GM12878 (cell line): ENCODE measurements around the gene NUAK1. TPM values are rescaled to one million over a fixed set of nuclear protein-coding genes. Genes with fewer than 3 reads are reported as not detected.

ENCODE experiments used
- CBX5 ChIP-seq: sonication (generic); IDR thresholded peaks from 2 replicates; pipeline ENCODE4 v1.6.1; 2016; ENCODE audit warnings: low read depth, moderate library complexity, mild to moderate bottlenecking, inconsistent platforms
- CREB1 ChIP-seq: IDR thresholded peaks from 2 replicates; pipeline ENCODE4 v1.6.1; 2012; ENCODE audit warnings: low read depth, mild to moderate bottlenecking, inconsistent platforms
- GABPA ChIP-seq: IDR thresholded peaks from 2 replicates; pipeline ENCODE4 v1.6.1; 2014; ENCODE audit warnings: antibody characterized with exemption, low read depth, mild to moderate bottlenecking, inconsistent platforms
- IKZF2 ChIP-seq, 2 experiments: fragments of 450-650 bp; IDR thresholded peaks; 2 replicates each; pipeline ENCODE4 v1.6.1; 2017; ENCODE audit warnings: mild to moderate bottlenecking in 2 of 2, moderate library complexity in 2 of 2
- KDM1A ChIP-seq: fragments of 200-600 bp; sonication (generic); IDR thresholded peaks from 2 replicates; pipeline ENCODE4 v1.6.1; 2016; ENCODE audit warnings: borderline replicate concordance
- MTA3 ChIP-seq: IDR thresholded peaks from 2 replicates; pipeline ENCODE4 v1.6.1; 2012; ENCODE audit warnings: low read length, inconsistent platforms, borderline replicate concordance
- RAD21 ChIP-seq: IDR thresholded peaks from 2 replicates; pipeline ENCODE4 v1.6.1; 2011; ENCODE audit warnings: mild to moderate bottlenecking, low read depth, low read length, moderate library complexity; ENCODE audit not compliant: insufficient read depth
- RAD51 ChIP-seq: fragments of 450-650 bp; IDR thresholded peaks from 2 replicates; pipeline ENCODE4 v1.6.1; 2016; ENCODE audit warnings: moderate library complexity, mild to moderate bottlenecking, inconsistent platforms
- RB1 ChIP-seq: fragments of 450-650 bp; formaldehyde crosslinking; IDR thresholded peaks from 2 replicates; pipeline ENCODE4 v1.6.1; 2017; ENCODE audit warnings: mild to moderate bottlenecking, borderline replicate concordance
- RELA ChIP-seq: fragments of 450-650 bp; IDR thresholded peaks from 2 replicates; pipeline ENCODE4 v1.8.0; 2014; ENCODE audit warnings: borderline replicate concordance; ENCODE audit not compliant: partially characterized antibody
- SMAD5 ChIP-seq: IDR thresholded peaks from 2 replicates; pipeline ENCODE4 v1.6.1; 2016; ENCODE audit warnings: antibody characterized with exemption, low read depth
- SREBF2 ChIP-seq: IDR thresholded peaks from 2 replicates; pipeline ENCODE4 v1.6.1; 2012; ENCODE audit warnings: mild to moderate bottlenecking, low read length
- SUZ12 ChIP-seq: fragments of 200-600 bp; sonication (generic); IDR thresholded peaks from one replicate; pipeline ENCODE4 v1.6.1; 2018; ENCODE audit warnings: antibody characterized with exemption, mild to moderate bottlenecking; ENCODE audit not compliant: unreplicated experiment
- TAF1 ChIP-seq: IDR thresholded peaks from 2 replicates; pipeline ENCODE4 v1.6.1; 2011; ENCODE audit warnings: mild to moderate bottlenecking, low read depth, low read length, borderline replicate concordance
- ZBTB40 ChIP-seq: fragments of 450-650 bp; IDR thresholded peaks from 2 replicates; pipeline ENCODE4 v1.6.1; 2016; ENCODE audit warnings: mild to moderate bottlenecking, moderate library complexity, borderline replicate concordance
- ZNF384 ChIP-seq: IDR thresholded peaks from 2 replicates; pipeline ENCODE4 v1.6.1; 2012; ENCODE audit warnings: low read depth, mild to moderate bottlenecking, low read length, improper control_type of control experiment, borderline replicate concordance
- ZNF622 ChIP-seq: fragments of 450-650 bp; IDR thresholded peaks from 2 replicates; pipeline ENCODE4 v1.6.1; 2017; ENCODE audit warnings: mild to moderate bottlenecking, inconsistent platforms
- polyA plus RNA-seq, 11 experiments: library from polyadenylated mRNA; depleted of rRNA in 4 of 11; unstranded in 6 of 11; stranded (reverse) in 5 of 11; fragments of >200 nt; fragmentation: Nextera tagmentation in 4 of 11; fragmentation: Illumina TruSeq in 1 of 11; extraction: Ambion mirVana in 4 of 11; extraction: Trizol in 1 of 11; gene quantifications; 1 replicate in 1 of 11; 2 replicates in 10 of 11; pipeline versions ENCODE4 v1.2.1 to v1.2.3, GENCODE V29; 2011 to 2016; ENCODE audit warnings: inconsistent platforms in 2 of 11, missing spikeins in 2 of 11, low read depth in 1 of 11
- total RNA-seq, 4 experiments: library from RNA; depleted of rRNA in 3 of 4; stranded (reverse); fragments of >200 nt in 3 of 4; fragmentation: Illumina TruSeq in 1 of 4; extraction: Trizol in 1 of 4; gene quantifications; 2 replicates each; pipeline versions ENCODE4 v1.2.1 to v1.2.3, GENCODE V29; 2013 to 2021
- TF ChIP-seq, protein P1 (sequence below): fragments of 450-650 bp; IDR thresholded peaks from 2 replicates; pipeline ENCODE4 v1.6.1; 2017; ENCODE audit warnings: antibody characterized with exemption, mild to moderate bottlenecking, moderate library complexity
- TF ChIP-seq, protein P2 (sequence below): IDR thresholded peaks from 2 replicates; pipeline ENCODE4 v1.6.1; 2012; ENCODE audit warnings: improper control_type of control experiment, low read depth, low read length; ENCODE audit not compliant: insufficient replicate concordance

NUAK1 gene
- total and polyA plus RNA-seq, 10 of the 15 experiments (the other 5 are each of a cell fraction or from before 2014, with no cell fraction given): 0.03 to 0.42 (median 0.08) TPM; not detected in 2

GRCh38 chr12:106085213-106085612, 53.5 kb downstream of the NUAK1 start (continued):
- TF ChIP-seq RAD21 (no peak), ZBTB40 (no peak), RELA (no peak), MTA3 (no peak), GABPA (0 out of 2 replicates have a peak, but pooled peaks have one; percentile 21), RB1 (no peak), KDM1A (no peak), RAD51 (no peak), TAF1 (no peak), SREBF2 (no peak), ZNF622 (no peak), IKZF2 (IDR thresholded peaks at IDR 0.05) (0 out of 4 replicates have a peak, but pooled peaks have one; percentile 13 to 26), SMAD5 (no peak), ZNF384 (no peak), CBX5 (no peak), CREB1 (no peak), SUZ12 (no peak)
- TF ChIP-seq, protein P1, sequence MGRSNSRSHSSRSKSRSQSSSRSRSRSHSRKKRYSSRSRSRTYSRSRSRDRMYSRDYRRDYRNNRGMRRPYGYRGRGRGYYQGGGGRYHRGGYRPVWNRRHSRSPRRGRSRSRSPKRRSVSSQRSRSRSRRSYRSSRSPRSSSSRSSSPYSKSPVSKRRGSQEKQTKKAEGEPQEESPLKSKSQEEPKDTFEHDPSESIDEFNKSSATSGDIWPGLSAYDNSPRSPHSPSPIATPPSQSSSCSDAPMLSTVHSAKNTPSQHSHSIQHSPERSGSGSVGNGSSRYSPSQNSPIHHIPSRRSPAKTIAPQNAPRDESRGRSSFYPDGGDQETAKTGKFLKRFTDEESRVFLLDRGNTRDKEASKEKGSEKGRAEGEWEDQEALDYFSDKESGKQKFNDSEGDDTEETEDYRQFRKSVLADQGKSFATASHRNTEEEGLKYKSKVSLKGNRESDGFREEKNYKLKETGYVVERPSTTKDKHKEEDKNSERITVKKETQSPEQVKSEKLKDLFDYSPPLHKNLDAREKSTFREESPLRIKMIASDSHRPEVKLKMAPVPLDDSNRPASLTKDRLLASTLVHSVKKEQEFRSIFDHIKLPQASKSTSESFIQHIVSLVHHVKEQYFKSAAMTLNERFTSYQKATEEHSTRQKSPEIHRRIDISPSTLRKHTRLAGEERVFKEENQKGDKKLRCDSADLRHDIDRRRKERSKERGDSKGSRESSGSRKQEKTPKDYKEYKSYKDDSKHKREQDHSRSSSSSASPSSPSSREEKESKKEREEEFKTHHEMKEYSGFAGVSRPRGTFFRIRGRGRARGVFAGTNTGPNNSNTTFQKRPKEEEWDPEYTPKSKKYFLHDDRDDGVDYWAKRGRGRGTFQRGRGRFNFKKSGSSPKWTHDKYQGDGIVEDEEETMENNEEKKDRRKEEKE: no peak
- TF ChIP-seq, protein P2, sequence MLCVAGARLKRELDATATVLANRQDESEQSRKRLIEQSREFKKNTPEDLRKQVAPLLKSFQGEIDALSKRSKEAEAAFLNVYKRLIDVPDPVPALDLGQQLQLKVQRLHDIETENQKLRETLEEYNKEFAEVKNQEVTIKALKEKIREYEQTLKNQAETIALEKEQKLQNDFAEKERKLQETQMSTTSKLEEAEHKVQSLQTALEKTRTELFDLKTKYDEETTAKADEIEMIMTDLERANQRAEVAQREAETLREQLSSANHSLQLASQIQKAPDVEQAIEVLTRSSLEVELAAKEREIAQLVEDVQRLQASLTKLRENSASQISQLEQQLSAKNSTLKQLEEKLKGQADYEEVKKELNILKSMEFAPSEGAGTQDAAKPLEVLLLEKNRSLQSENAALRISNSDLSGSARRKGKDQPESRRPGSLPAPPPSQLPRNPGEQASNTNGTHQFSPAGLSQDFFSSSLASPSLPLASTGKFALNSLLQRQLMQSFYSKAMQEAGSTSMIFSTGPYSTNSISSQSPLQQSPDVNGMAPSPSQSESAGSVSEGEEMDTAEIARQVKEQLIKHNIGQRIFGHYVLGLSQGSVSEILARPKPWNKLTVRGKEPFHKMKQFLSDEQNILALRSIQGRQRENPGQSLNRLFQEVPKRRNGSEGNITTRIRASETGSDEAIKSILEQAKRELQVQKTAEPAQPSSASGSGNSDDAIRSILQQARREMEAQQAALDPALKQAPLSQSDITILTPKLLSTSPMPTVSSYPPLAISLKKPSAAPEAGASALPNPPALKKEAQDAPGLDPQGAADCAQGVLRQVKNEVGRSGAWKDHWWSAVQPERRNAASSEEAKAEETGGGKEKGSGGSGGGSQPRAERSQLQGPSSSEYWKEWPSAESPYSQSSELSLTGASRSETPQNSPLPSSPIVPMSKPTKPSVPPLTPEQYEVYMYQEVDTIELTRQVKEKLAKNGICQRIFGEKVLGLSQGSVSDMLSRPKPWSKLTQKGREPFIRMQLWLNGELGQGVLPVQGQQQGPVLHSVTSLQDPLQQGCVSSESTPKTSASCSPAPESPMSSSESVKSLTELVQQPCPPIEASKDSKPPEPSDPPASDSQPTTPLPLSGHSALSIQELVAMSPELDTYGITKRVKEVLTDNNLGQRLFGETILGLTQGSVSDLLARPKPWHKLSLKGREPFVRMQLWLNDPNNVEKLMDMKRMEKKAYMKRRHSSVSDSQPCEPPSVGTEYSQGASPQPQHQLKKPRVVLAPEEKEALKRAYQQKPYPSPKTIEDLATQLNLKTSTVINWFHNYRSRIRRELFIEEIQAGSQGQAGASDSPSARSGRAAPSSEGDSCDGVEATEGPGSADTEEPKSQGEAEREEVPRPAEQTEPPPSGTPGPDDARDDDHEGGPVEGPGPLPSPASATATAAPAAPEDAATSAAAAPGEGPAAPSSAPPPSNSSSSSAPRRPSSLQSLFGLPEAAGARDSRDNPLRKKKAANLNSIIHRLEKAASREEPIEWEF: no peak
